GM19395 (cell line): ENCODE results near the gene OR51L1.

Experiments
- ATAC-seq: cut with Tn5 transposase; IDR thresholded peaks from one replicate; pipeline ENCODE4 v1.9.1; 2021; ENCODE audit warnings: mild to moderate bottlenecking, moderate library complexity; ENCODE audit not compliant: unreplicated experiment

The OR51L1 gene

DNA sequence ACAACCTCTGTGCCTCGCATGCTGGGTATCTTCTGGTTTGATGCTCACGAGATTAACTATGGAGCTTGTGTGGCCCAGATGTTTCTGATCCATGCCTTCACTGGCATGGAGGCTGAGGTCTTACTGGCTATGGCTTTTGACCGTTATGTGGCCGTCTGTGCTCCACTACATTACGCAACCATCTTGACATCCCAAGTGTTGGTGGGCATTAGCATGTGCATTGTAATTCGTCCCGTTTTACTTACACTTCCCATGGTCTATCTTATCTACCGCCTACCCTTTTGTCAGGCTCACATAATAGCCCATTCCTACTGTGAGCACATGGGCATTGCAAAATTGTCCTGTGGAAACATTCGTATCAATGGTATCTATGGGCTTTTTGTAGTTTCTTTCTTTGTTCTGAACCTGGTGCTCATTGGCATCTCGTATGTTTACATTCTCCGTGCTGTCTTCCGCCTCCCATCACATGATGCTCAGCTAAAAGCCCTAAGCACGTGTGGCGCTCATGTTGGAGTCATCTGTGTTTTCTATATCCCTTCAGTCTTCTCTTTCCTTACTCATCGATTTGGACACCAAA, 52.2 kb downstream of the OR51L1 start:
- no peak for ATAC-seq
